ENCODE data around the gene SNRPD1. TPM values are rescaled to one million over a fixed set of nuclear protein-coding genes. Genes with fewer than 3 reads are reported as not detected.
"Not testable (repeated sequence)": the region's sequence is repeated elsewhere in the genome, so short reads cannot be mapped to it uniquely, and the experiment has no call there.

The SNRPD1 gene
- total RNA-seq, 2 donors from 2014 or later = 4.3 to 7.8 TPM

DNA sequence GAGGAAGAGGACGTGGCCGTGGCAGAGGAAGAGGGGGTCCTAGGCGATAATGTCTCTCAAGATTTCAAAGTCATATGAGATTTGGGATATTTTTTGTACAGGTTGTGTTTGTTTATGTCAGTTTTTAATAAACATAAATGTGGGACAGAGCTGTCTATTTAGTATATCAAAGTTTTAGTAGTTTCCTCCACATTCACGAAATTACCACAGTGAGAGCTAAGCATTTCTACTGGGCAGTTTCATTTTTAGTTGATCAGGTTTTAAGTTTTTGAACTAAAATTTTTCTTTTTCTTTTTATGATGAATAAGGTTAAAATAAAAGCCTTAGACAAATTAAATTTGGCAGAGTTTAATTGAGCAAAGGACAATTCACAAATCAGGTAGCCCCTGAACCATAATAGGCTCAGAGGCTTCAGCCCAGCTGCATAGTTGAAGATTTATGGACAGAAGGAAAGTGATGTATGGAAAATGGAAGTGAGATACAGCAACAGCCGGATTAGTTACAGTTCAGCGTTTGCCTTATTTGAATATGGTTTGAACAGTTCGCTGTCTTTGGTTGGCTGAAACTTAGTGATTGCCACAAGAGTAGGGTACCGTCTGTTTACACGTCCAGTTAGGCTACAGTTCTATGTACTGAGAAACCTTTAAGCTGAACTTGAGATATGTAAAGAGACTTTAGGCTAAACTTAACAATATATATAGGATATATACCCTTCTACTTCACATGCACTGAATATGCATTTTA is 17.1 kb downstream of the SNRPD1 start:
- no peaks in the 10 kb centered on the region for H3K4me1 ChIP-seq (ENCODE audit: control insufficient read depth in 1 of 2, low read depth in 2 of 2)
- peaks cover 29% of the 10 kb centered on the region for H3K36me3 ChIP-seq
- no peaks in the 10 kb centered on the region for H3K9me3 ChIP-seq

DNA sequence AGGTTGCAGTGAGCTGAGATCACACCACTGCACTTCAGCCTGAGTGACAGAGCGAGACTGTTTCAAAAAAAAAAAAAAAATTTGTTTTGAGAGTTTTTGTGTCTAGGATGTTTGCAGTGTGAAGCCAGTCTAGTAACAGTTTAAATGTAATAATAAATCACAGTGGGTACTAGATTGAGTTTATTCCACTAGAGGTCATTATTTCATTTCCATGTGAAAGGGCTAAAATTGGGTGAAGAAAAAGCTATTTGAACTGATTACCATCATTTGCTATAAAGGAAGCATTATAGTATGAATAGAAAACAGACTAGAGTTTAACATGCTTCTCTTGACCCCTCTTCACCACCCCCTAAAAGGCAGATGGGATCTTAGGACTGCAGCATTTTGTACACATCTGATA is 20.3 kb downstream of the SNRPD1 start:
- H3K36me3 ChIP-seq = peaks cover 15% of the 10 kb centered on the region
- no peak for ATAC-seq (ENCODE audit: insufficient number of reproducible peaks, low FRiP score, low read depth)
- TF ChIP-seq, protein P1, sequence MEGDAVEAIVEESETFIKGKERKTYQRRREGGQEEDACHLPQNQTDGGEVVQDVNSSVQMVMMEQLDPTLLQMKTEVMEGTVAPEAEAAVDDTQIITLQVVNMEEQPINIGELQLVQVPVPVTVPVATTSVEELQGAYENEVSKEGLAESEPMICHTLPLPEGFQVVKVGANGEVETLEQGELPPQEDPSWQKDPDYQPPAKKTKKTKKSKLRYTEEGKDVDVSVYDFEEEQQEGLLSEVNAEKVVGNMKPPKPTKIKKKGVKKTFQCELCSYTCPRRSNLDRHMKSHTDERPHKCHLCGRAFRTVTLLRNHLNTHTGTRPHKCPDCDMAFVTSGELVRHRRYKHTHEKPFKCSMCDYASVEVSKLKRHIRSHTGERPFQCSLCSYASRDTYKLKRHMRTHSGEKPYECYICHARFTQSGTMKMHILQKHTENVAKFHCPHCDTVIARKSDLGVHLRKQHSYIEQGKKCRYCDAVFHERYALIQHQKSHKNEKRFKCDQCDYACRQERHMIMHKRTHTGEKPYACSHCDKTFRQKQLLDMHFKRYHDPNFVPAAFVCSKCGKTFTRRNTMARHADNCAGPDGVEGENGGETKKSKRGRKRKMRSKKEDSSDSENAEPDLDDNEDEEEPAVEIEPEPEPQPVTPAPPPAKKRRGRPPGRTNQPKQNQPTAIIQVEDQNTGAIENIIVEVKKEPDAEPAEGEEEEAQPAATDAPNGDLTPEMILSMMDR (IDR thresholded peaks at IDR 0.05) = no peak

More for the DNA sequence above, 17.1 kb downstream of the SNRPD1 start:
- Histone ChIP-seq H3K27ac (no peak overlapping the region), H3K4me3 (no peak overlapping the region), H3K27me3 (replicated peaks; ENCODE audit: insufficient read depth) (no peaks in the 10 kb centered on the region)
- ATAC-seq (ENCODE audit: insufficient number of reproducible peaks, low FRiP score, low read depth) = no peak
- TF ChIP-seq, protein P1 (IDR thresholded peaks at IDR 0.05) = no peak
- no peak for DNase-seq (ENCODE audit: low spot score)

DNA sequence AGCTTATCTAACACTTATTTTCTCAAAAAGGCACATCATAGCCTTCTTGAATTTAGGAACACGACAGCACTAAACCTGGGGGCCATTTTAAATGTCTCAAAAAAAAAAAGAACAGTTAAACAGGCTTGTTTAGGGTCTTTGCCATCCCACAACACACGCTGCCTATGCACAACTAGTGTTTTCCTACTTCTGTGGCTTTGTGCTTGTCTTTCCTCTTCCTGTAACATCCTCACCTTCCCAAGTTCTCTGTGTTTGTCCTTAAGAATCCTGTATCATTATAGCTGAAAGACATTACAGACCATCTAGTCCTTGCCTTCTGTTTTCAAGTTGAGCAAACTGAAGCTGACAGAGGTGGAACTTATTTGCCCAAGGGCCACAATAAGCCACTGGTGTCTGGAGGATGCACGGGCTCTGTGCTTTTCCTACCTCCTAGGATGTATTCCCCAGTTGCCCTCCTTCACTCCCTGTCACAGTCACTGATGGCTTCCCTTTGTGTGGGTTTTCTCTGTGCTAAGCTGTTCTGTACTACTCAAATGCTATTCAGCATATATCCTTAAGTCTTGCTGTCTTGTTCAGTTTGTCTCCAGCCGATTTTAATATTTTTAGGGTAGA is 22.6 kb downstream of the SNRPD1 start:
- ATAC-seq (ENCODE audit: insufficient number of reproducible peaks, low FRiP score, low read depth) (no peak), DNase-seq (ENCODE audit: low spot score) (no peak)
- no peaks in the 10 kb centered on the region for H3K4me1 ChIP-seq (ENCODE audit: control insufficient read depth in 1 of 2, low read depth in 2 of 2)
- peaks cover 9% of the 10 kb centered on the region for H3K36me3 ChIP-seq
- H3K27me3 ChIP-seq (replicated peaks; ENCODE audit: insufficient read depth) = no peaks in the 10 kb centered on the region
- H3K27ac ChIP-seq = no peak overlapping the region
- H3K9me3 ChIP-seq = no peaks in the 10 kb centered on the region
- TF ChIP-seq, protein P1 (IDR thresholded peaks at IDR 0.05) = no peak
- H3K4me3 ChIP-seq = no peak overlapping the region

More for the DNA sequence above, 20.3 kb downstream of the SNRPD1 start:
- DNase-seq (ENCODE audit: low spot score) = no peak
- Histone ChIP-seq H3K4me3 (no peak overlapping the region), H3K27me3 (replicated peaks; ENCODE audit: insufficient read depth) (no peaks in the 10 kb centered on the region), H3K27ac (no peak overlapping the region), H3K4me1 (ENCODE audit: control insufficient read depth in 1 of 2, low read depth in 2 of 2) (no peaks in the 10 kb centered on the region), H3K9me3 (no peaks in the 10 kb centered on the region)

DNA sequence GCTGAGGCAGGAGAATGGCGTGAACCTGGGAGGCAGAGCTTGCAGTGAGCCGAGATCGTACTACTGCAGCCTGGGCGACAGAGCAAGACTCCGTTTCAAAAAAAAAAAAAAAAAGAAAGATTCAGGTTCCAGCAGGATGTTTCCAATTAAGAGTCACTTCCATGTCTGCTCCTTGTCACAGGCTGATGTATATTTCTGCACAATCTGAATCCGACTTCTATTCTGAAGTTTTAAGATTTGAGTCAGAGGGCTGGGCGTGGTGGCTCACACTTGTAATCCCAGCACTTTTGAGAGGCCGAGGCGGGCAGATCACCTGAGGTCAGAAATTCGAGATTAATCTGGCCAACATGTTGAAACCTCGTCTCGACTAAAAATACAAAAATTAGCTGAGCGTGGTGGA is 24.7 kb downstream of the SNRPD1 start:
- no peak for DNase-seq (ENCODE audit: low spot score)
- Histone ChIP-seq H3K27ac (no peak overlapping the region), H3K27me3 (replicated peaks; ENCODE audit: insufficient read depth) (no peaks in the 10 kb centered on the region), H3K36me3 (peaks cover 4% of the 10 kb centered on the region), H3K4me3 (no peak overlapping the region), H3K4me1 (ENCODE audit: control insufficient read depth in 1 of 2, low read depth in 2 of 2) (no peaks in the 10 kb centered on the region), H3K9me3 (no peaks in the 10 kb centered on the region)
- TF ChIP-seq, protein P1 (IDR thresholded peaks at IDR 0.05) = no peak
- ATAC-seq (ENCODE audit: insufficient number of reproducible peaks, low FRiP score, low read depth) = no peak

DNA sequence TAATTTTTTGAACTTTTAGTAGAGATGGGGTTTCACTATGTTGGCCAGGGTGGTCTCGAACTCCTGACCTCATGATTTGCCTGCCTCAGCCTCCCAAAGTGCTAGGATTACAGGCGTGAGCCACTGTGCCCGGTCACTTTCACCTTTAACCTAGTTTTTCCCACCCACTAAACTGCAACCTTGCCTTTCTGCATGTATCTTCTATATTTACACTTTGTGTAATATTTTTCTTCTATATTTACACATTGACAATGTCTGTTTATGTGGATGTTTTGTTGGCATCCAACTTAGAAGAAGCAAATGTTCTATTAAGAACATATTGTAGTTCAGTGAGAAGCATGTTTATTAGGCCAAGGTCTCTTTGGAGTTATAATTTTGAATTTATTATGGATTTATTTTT is 26.7 kb downstream of the SNRPD1 start:
- Histone ChIP-seq H3K36me3 (no peaks in the 10 kb centered on the region), H3K27me3 (replicated peaks; ENCODE audit: insufficient read depth) (no peaks in the 10 kb centered on the region), H3K4me1 (ENCODE audit: control insufficient read depth in 1 of 2, low read depth in 2 of 2) (no peaks in the 10 kb centered on the region), H3K4me3 (no peak overlapping the region), H3K27ac (no peak overlapping the region), H3K9me3 (no peaks in the 10 kb centered on the region)
- TF ChIP-seq, protein P1 (IDR thresholded peaks at IDR 0.05) = no peak
- no peak for ATAC-seq (ENCODE audit: insufficient number of reproducible peaks, low FRiP score, low read depth)
- no peak for DNase-seq (ENCODE audit: low spot score)

DNA sequence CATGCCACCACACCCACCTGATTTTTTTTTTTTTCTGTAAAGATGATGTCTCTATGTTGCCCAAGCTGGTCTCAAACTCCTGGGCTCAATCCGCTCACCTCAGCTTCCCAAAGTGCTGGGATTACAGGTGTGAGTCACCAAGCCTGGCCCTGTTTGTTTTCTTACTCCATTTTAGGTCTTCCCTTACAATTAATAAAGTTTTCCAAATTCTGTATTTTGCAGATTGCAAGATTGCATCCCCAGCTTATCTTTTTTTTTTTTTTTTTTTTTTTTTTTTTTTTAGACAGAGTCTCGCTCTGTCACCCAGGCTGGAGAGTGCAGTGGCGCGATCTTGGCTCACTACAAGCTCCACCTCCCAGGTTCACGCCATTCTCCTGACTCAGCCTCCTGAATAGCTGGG is 28.3 kb downstream of the SNRPD1 start:
- H3K36me3 ChIP-seq; H3K4me3 ChIP-seq; DNase-seq (ENCODE audit: low spot score); H3K9me3 ChIP-seq; H3K4me1 ChIP-seq (ENCODE audit: control insufficient read depth in 1 of 2, low read depth in 2 of 2); H3K27ac ChIP-seq; H3K27me3 ChIP-seq (replicated peaks; ENCODE audit: insufficient read depth); ATAC-seq (ENCODE audit: insufficient number of reproducible peaks, low FRiP score, low read depth): not testable (repeated sequence)
